C4-2B (cell line): ENCODE results near the gene MGMT.

Source experiments
- H3K27ac ChIP-seq: fragments of 450-650 bp; 2 replicates; pipeline ENCODE4 v1.5.1; 2017
- CTCF ChIP-seq: fragments of 450-650 bp; conservative IDR thresholded peaks from 2 replicates; pipeline ENCODE4 v1.5.1; 2017; ENCODE audit warnings: mild to moderate bottlenecking
- ZFX ChIP-seq: fragments of 450-650 bp; IDR thresholded peaks from 2 replicates; pipeline ENCODE4 v1.6.1; 2017

The MGMT gene

DNA sequence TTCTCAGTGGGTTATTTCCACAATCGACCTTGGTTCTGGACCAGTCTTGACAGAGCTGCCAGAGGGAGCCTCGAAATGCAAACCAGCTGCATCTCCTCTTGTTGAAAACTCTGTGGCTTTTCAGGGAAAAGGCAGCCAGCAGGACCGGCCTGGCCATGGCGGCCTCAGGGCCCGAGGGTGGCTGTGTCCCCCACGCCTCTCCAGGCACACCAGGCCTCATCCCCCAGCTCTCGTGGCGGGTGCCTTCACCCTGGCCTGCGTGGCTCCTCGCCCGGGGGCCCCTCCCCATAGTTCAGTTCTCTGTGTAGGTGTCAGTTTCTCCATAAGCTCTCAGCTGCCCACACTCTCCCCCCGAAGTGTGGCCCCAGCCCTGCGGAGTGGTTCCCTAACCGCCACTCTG is 63.5 kb downstream of the MGMT start:
- TF ChIP-seq CTCF (no peak), ZFX (no peak)
- no peak overlapping the region for H3K27ac ChIP-seq

DNA sequence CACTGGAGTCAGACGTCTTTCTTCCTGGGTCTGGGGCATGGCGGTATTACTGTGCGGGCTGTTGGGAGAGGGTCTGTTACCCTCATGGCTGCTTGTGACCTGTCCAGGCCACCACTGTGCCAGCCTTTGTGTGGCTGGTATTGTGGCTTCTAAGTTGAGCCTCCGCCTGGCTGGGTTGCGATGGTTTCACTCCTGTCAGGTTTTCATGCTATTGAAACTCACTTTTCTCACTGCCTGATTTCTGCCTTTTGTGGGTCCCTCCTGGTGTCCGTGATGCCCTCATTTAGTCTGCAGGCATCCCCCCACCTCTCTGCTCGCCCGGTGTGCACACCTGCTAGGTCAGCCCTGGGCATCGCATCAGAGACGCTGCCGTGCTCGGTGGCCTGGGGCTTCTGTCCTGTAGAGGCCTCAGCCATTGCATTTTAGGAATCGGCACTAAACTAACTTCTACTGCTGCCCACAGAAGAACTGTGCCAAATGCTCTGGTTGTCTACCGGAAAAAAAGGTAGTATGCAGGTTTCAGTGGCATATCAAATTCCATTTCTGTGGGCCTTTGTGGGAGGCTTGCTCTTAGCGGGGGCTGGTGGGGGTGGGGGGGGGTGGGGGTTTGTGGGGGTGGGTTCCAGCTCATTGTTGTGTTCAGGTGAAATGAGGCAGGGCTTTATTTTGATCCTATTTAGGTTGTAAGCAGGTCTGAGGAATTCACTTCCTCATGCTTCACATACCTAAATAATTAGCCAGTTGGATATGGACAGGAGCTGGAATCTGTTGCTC is 64.3 kb downstream of the MGMT start:
- no peak overlapping the region for H3K27ac ChIP-seq
- TF ChIP-seq CTCF (no peak), ZFX (no peak)

- no peak overlapping the region for H3K27ac ChIP-seq
- TF ChIP-seq CTCF (no peak), ZFX (no peak)
Observed at GRCh38 chr10:129531969-129532660, 65.1 kb downstream of the MGMT start.

GRCh38 chr10:129532838-129533237 is 65.8 kb downstream of the MGMT start:
- TF ChIP-seq ZFX (no peak), CTCF (no peak)
- no peak overlapping the region for H3K27ac ChIP-seq

DNA sequence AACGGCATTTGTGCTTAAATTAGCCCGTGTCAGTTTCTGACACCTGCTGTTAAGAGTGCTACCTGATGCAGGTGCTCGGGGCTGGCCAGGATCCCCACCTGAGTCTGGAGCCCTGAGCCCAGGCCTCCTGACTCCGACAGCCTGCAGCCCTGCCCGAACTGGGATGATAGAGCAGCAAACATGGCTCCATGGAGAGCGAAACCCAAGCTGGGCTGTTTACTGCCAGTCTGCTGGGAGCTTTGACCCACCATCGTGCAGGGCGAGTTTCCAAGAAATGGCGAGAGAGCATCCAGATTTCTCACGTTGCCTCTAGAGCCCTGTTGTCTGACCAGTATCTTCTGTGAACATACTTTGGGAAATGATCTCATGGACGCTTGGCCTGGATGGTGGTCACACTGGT is 66.2 kb downstream of the MGMT start:
- no peak overlapping the region for H3K27ac ChIP-seq

GRCh38 chr10:129534826-129535225 is 67.8 kb downstream of the MGMT start:
- no peak overlapping the region for H3K27ac ChIP-seq
- no peak for TF ChIP-seq ZFX
- TF ChIP-seq CTCF: no peak

More for the DNA sequence above, 66.2 kb downstream of the MGMT start:
- TF ChIP-seq CTCF (no peak), ZFX (no peak)

DNA sequence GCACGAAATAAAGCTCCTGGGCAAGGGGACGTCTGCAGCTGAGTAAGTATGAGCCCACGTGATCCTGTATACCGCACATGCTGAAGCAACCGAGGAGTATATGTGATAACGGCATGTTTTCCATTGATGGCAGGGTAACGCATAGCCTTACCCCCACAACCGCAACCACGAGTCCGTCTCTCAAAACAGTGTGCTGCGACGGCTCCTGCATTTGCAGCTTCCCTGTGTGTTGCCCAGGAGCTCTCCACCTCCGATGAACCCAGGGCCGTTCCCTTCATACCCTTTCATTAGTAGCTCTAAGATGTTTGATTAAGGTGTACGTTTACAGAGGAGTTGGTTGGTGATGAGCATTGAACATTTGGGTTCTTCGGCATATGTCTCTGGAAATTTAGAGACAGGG is 69.3 kb downstream of the MGMT start:
- TF ChIP-seq ZFX (no peak), CTCF (no peak)
- H3K27ac ChIP-seq: no peak overlapping the region
